Psoas muscle (tissue), 8 donors: Measurements from ENCODE around the gene RBBP6. TPM values are rescaled to one million over a fixed set of nuclear protein-coding genes. Genes with fewer than 3 reads are reported as not detected.
"Not testable (repeated sequence)": the region's sequence is repeated elsewhere in the genome, so short reads cannot be mapped to it uniquely, and the experiment has no call there.

Experiments used
- ATAC-seq, 4 donors: fragments of 200-7000 bp; cut with Tn5 transposase; one replicate each; pipeline ENCODE4 v1.9.1; 2020; ENCODE audit warnings: moderate library complexity in 3 of 4, mild to moderate bottlenecking in 2 of 4
- DNase-seq, 2 donors: peaks; one replicate each; pipeline ENCODE4 v3.0.0-alpha.2; 2020
- H3K27ac ChIP-seq: fragments of 200-600 bp; one replicate; pipeline ENCODE4 v1.8.0; 2022
- H3K27me3 ChIP-seq, 3 donors: fragments of 200-600 bp in 1 of 3; one replicate each; pipeline versions ENCODE4 v1.6.1 to v1.8.0; 2013 to 2022; ENCODE audit warnings: low read length in 2 of 3, mild to moderate bottlenecking in 2 of 3, moderate library complexity in 1 of 3; ENCODE audit not compliant: insufficient read depth in 3 of 3
- H3K36me3 ChIP-seq, 2 donors: fragments of 200-600 bp in 1 of 2; one replicate each; pipeline versions ENCODE4 v1.6.1 to v1.8.0; 2013 to 2022; ENCODE audit warnings: low read depth in 1 of 2, mild to moderate bottlenecking in 1 of 2, moderate library complexity in 1 of 2; ENCODE audit not compliant: insufficient read depth in 1 of 2
- H3K4me1 ChIP-seq: fragments of 200-600 bp; one replicate; pipeline ENCODE4 v1.8.0; 2022
- H3K4me3 ChIP-seq: fragments of 200-600 bp; one replicate; pipeline ENCODE4 v1.8.0; 2022; ENCODE audit warnings: mild to moderate bottlenecking
- H3K9me3 ChIP-seq: fragments of 200-600 bp; one replicate; pipeline ENCODE4 v1.8.0; 2022
- WGBS, 3 donors: extraction: QIAGEN DNeasy Blood & Tissue Kit; methylation state at CpG; one replicate each; pipeline versions ENCODE4 v1.1.6 to v1.1.7; 2013; 5-methylcytosine and 5-hydroxymethylcytosine counted together
- intact Hi-C, 2 donors: fragments of 100-400 bp; cut with DNase I; formaldehyde crosslinking; loops; one replicate each; pipeline versions ENCODE4 v1.11.0 to v1.14.2; 2022
- polyA plus RNA-seq, 3 donors: library from polyadenylated mRNA; stranded (reverse); fragments of 200-250 nt; gene quantifications; one replicate each; pipeline ENCODE4 v1.2.3, GENCODE V29; 2013
- total RNA-seq, 4 donors: library from RNA; stranded (reverse); fragmentation: NEBNext Ultra II Directional in 2 of 4; extraction: Animal tissue kit (Norgen Biotek cat#: 25700) in 2 of 4; gene quantifications; one replicate each; pipeline versions ENCODE4 v1.2.1 to v1.2.4, GENCODE V29; 2021 to 2023
- TF ChIP-seq, protein P1 (sequence below): fragments of 200-600 bp; IDR thresholded peaks from one replicate; pipeline ENCODE4 v1.8.0; 2022; ENCODE audit warnings: antibody characterized with exemption
- donor health status: healthy with polysubstance abuse.
- donor health status: DM: no; HTN: no; CAD: no; lungs with moderate emphysema.
- donor health status: Bipolar disorder and iron deficiency.
- donor health status: healthy.
- donor health status: DM: yes; HTN: yes; CAD: no.
- donor health status: DM: no; HTN: no; CAD: no.
- donor health status: DM: no; HTN: no; CAD: no.
- donor health status: DM: yes; HTN: yes; CAD: no.

RBBP6 gene
- total and polyA plus RNA-seq, 7 donors = 11.7 to 30.7 (median 21.8) TPM

DNA sequence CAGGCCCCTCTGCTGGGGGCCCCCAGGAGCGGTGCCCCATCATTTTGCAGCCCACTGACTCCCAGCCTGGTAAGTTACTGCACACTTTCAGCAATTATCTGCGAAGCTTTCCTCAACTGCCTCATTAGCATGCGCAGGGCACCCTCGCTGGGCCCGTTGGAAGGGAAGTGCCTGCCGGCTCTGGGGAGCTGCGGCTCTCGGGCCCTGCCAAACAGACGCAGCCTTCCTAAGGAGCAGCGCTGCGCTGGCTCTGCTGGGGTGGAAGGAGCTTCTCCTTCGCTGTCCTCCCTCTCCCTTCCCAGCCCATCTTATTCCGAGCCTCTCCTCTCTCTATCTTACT is 71.0 kb downstream of the RBBP6 start:
- Histone ChIP-seq H3K9me3 (no peaks in the 10 kb centered on the region), H3K27me3 (peaks cover 0 to 47% (median 3%) of the 10 kb centered on the region in 3 donors), H3K4me3 (peak overlapping the region; percentile 38), H3K36me3 (no peaks in the 10 kb centered on the region), H3K4me1 (no peaks in the 10 kb centered on the region), H3K27ac (no peak overlapping the region)
- 4 to 8% (median 7%) methylated on average over 13 of the region's 13 CpGs for WGBS, 3 donors
- intact Hi-C loops = no loop called here
- DNase-seq = peak; percentile 30 to 62
- TF ChIP-seq, protein P1, sequence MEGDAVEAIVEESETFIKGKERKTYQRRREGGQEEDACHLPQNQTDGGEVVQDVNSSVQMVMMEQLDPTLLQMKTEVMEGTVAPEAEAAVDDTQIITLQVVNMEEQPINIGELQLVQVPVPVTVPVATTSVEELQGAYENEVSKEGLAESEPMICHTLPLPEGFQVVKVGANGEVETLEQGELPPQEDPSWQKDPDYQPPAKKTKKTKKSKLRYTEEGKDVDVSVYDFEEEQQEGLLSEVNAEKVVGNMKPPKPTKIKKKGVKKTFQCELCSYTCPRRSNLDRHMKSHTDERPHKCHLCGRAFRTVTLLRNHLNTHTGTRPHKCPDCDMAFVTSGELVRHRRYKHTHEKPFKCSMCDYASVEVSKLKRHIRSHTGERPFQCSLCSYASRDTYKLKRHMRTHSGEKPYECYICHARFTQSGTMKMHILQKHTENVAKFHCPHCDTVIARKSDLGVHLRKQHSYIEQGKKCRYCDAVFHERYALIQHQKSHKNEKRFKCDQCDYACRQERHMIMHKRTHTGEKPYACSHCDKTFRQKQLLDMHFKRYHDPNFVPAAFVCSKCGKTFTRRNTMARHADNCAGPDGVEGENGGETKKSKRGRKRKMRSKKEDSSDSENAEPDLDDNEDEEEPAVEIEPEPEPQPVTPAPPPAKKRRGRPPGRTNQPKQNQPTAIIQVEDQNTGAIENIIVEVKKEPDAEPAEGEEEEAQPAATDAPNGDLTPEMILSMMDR = no peak
- ATAC-seq = peak in 1 of 4 donors; percentile 29

DNA sequence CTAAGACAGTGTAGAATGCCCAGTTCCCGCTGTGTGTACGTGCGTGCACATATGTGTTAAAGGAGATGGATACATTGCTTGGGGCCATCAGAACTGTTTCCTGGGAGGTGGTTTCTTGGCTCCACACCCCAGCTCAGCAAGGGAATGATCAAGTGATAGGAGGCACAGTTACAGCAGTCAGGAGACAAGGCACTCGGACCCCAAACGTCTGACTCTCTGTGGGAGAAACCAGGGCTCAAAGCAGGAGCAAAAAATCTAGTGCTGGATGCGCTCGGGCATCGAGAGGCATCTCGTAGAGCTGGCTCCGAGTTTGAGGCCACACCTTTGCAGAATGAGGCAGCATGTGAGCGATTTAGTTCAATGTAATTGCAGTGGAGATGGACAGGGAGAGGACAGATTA is 71.9 kb downstream of the RBBP6 start:
- DNase-seq (no peak), ATAC-seq (no peak)
- Histone ChIP-seq H3K36me3 (no peaks in the 10 kb centered on the region), H3K4me1 (no peaks in the 10 kb centered on the region), H3K27ac (no peak overlapping the region), H3K27me3 (peaks cover 0 to 45% (median 3%) of the 10 kb centered on the region in 3 donors), H3K9me3 (no peaks in the 10 kb centered on the region), H3K4me3 (no peak overlapping the region)
- TF ChIP-seq, protein P1 = no peak
- intact Hi-C loops = no loop called here
- WGBS, 3 donors = 75 to 78% (median 76%) methylated on average over 11 of the region's 11 CpGs

- DNase-seq = no peak
- H3K27ac ChIP-seq = no peak overlapping the region
- TF ChIP-seq, protein P1 = no peak
- peaks cover 0 to 44% (median 3%) of the 10 kb centered on the region in 3 donors for H3K27me3 ChIP-seq
- H3K4me3 ChIP-seq = no peak overlapping the region
- WGBS, 3 donors = 72 to 79% (median 78%) methylated on average over 4 of the region's 4 CpGs
- H3K9me3 ChIP-seq = no peaks in the 10 kb centered on the region
- no peaks in the 10 kb centered on the region for H3K36me3 ChIP-seq
- no peak for ATAC-seq
- intact Hi-C loops = no loop called here
- no peaks in the 10 kb centered on the region for H3K4me1 ChIP-seq
Measured at GRCh38 chr16:24612656-24613055, 73.3 kb downstream of the RBBP6 start.

DNA sequence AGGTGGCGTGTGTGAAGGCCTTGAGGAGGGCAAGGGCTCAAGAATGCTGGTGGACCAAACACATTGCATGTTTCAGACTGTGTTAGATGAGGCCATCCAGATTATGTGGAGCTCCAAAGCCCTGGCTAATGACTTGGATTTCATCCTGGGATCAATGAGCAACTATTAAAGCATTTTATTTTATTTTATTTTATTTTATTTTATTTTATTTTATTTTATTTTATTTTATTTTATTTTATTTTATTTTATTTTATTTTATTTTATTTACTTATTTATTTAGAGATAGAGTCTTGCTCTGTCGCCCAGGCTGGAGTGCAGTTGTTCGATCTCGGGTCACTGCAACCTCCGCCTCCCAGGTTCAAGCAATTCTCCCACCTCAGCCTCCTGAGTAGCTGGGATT is 73.9 kb downstream of the RBBP6 start:
- intact Hi-C loops, H3K4me3 ChIP-seq, H3K36me3 ChIP-seq, H3K9me3 ChIP-seq, H3K27ac ChIP-seq, H3K4me1 ChIP-seq, DNase-seq, ATAC-seq: not testable (repeated sequence)
- WGBS, 3 donors = 94 to 97% (median 97%) methylated on average over 5 of the region's 5 CpGs
- H3K27me3 ChIP-seq = peaks cover 0 to 38% (median 3%) of the 10 kb centered on the region in 3 donors

GRCh38 chr16:24617502-24617901 is 78.1 kb downstream of the RBBP6 start:
- TF ChIP-seq, protein P1 = no peak
- Histone ChIP-seq H3K4me1 (no peaks in the 10 kb centered on the region), H3K27ac (no peak overlapping the region), H3K9me3 (no peaks in the 10 kb centered on the region), H3K36me3 (no peaks in the 10 kb centered on the region), H3K4me3 (no peak overlapping the region), H3K27me3 (peaks cover 0 to under 1% (median 0%) of the 10 kb centered on the region in 3 donors)
- intact Hi-C loops = no loop called here
- DNase-seq = no peak
- no peak for ATAC-seq
- 90 to 93% (median 92%) methylated on average over 2 of the region's 2 CpGs for WGBS, 3 donors

Other genes starting within 250 kb of the RBBP6 start
- 10 to 100 TPM; 14.5 to 30.1 (median 24.6) TPM for gene TNRC6A, start 190.1 kb downstream of the RBBP6 start, total RNA-seq
- 10 to 100 TPM in 2 of 3 donors, 1 to 10 TPM in 1; 6.4 to 20.9 (median 12.2) TPM for gene TNRC6A, start 190.1 kb downstream of the RBBP6 start, polyA plus RNA-seq